Brain microvascular endothelial cell (primary cell): ENCODE results near the gene FANCM.

Experiments
- DNase-seq: peaks from one replicate; pipeline ENCODE4 v3.0.0-alpha.2; 2020
- H3K27ac ChIP-seq: fragments of 250-450 bp; sonication (Bioruptor Pico); 2 replicates; pipeline ENCODE4 v1.5.1; 2020; ENCODE audit warnings: mild to moderate bottlenecking, moderate library complexity
- H3K27me3 ChIP-seq: fragments of 250-450 bp; sonication (Bioruptor Pico); replicated peaks from 2 replicates; pipeline ENCODE4 v1.5.1; 2020; ENCODE audit warnings: mild to moderate bottlenecking
- H3K36me3 ChIP-seq: fragments of 250-450 bp; sonication (Bioruptor Pico); replicated peaks from 2 replicates; pipeline ENCODE4 v1.5.1; 2020; ENCODE audit warnings: mild to moderate bottlenecking
- H3K4me3 ChIP-seq: 2 replicates; pipeline ENCODE4 v1.5.1; 2011; ENCODE audit warnings: low read depth, mild to moderate bottlenecking, control low read depth, low read length, moderate library complexity
- CTCF ChIP-seq: IDR thresholded peaks from 2 replicates; pipeline ENCODE4 v1.5.1; 2011; ENCODE audit warnings: low read depth, mild to moderate bottlenecking, moderate library complexity, low read length, control low read depth, inconsistent platforms; ENCODE audit errors: missing control alignments
- in situ Hi-C: cut with HindIII; loops from 2 replicates; pipeline ENCODE4 v1.10.0; 2017; ENCODE audit warnings: low sequenced_read_pairs, low pct_ligation_motif_present

FANCM gene

GRCh38 chr14:45103806-45104205 lies 31.9 kb upstream of the FANCM start:
- Histone ChIP-seq H3K4me3 (no peak overlapping the region), H3K36me3 (peaks cover 37% of the 10 kb centered on the region), H3K27me3 (no peaks in the 10 kb centered on the region), H3K27ac (no peak overlapping the region)
- DNase-seq: no peak
- in situ Hi-C loops: no loop called here
- no peak for TF ChIP-seq CTCF

GRCh38 chr14:45104561-45104960 lies 31.2 kb upstream of the FANCM start:
- Histone ChIP-seq H3K4me3 (no peak overlapping the region), H3K27me3 (no peaks in the 10 kb centered on the region), H3K27ac (no peak overlapping the region), H3K36me3 (peaks cover 41% of the 10 kb centered on the region)
- DNase-seq: no peak
- in situ Hi-C loops: no loop called here
- no peak for TF ChIP-seq CTCF

- H3K36me3 ChIP-seq: peaks cover 45% of the 10 kb centered on the region
- DNase-seq: peak; percentile 47
- peak overlapping the region; percentile 44 for H3K27ac ChIP-seq
- no peak overlapping the region for H3K4me3 ChIP-seq
- H3K27me3 ChIP-seq: no peaks in the 10 kb centered on the region
- no peak for TF ChIP-seq CTCF
- in situ Hi-C loops: no loop called here
Observed at GRCh38 chr14:45112896-45113781, 22.6 kb upstream of the FANCM start.

- Histone ChIP-seq H3K27ac (no peak overlapping the region), H3K4me3 (no peak overlapping the region), H3K36me3 (peaks cover 51% of the 10 kb centered on the region), H3K27me3 (no peaks in the 10 kb centered on the region)
- in situ Hi-C loops: no loop called here
- no peak for DNase-seq
- TF ChIP-seq CTCF: no peak
Observed at GRCh38 chr14:45114327-45114726, 21.4 kb upstream of the FANCM start.

- no peak for TF ChIP-seq CTCF
- in situ Hi-C loops: no loop called here
- Histone ChIP-seq H3K36me3 (peaks cover 59% of the 10 kb centered on the region), H3K27ac (no peak overlapping the region), H3K27me3 (no peaks in the 10 kb centered on the region), H3K4me3 (no peak overlapping the region)
- DNase-seq: no peak
Observed at GRCh38 chr14:45118594-45118993, 17.1 kb upstream of the FANCM start.
